Posterior cingulate gyrus (tissue), 11 donors: ENCODE results near the gene MMS19.
"Not testable (repeated sequence)": the region's sequence is repeated elsewhere in the genome, so short reads cannot be mapped to it uniquely, and the experiment has no call there.

Experiments
- DNase-seq, 10 donors: peaks; one replicate each; pipeline versions ENCODE4 v3.0.0 to v3.0.0-alpha.2; 2020 to 2021; ENCODE audit warnings: mixed read lengths in 3 of 10
- intact Hi-C: fragments of 100-400 bp; cut with DNase I; formaldehyde crosslinking; loops from one replicate; pipeline ENCODE4 v1.15.1; 2023

Gene MMS19

GRCh38 chr10:97444212-97444611 lies 54.0 kb downstream of the MMS19 start:
- no peak for DNase-seq
- intact Hi-C loops: no loop called here

GRCh38 chr10:97442277-97442676 lies 55.9 kb downstream of the MMS19 start:
- intact Hi-C loops: no loop called here
- DNase-seq: peak in 1 of 10 donors; percentile 2

GRCh38 chr10:97435211-97435610 lies 63.0 kb downstream of the MMS19 start:
- intact Hi-C loops: no loop called here
- DNase-seq: no peak

GRCh38 chr10:97434557-97434956 lies 63.7 kb downstream of the MMS19 start:
- intact Hi-C loops: no loop called here
- no peak for DNase-seq

GRCh38 chr10:97434055-97434454 lies 64.2 kb downstream of the MMS19 start:
- DNase-seq: no peak
- intact Hi-C loops: no loop called here

- intact Hi-C loops: no loop called here
- peak in 1 of 10 donors; percentile 11 for DNase-seq
Observed at GRCh38 chr10:97428572-97428981, 69.6 kb downstream of the MMS19 start.

GRCh38 chr10:97427571-97428179 lies 70.5 kb downstream of the MMS19 start:
- peak in 1 of 10 donors; percentile 52 for DNase-seq
- intact Hi-C loops: loop anchor here (2.0 kb wide), 1 partner anchor 19 kb away; the partner anchor contains the start of genes EXOSC1 and ZDHHC16

- intact Hi-C loops: loop anchor here (2.0 kb wide), 1 partner anchor 20 kb away; the partner anchor contains the start of genes EXOSC1 and ZDHHC16
- peak in 2 of 10 donors; percentile 2 to 84 for DNase-seq
Observed at GRCh38 chr10:97426776-97427570, 71.2 kb downstream of the MMS19 start.

GRCh38 chr10:97425964-97426775 lies 72.1 kb downstream of the MMS19 start, which contains the start of gene PGAM1:
Gene PGAM1, plus strand, starts transcription at chr10:97426191. Its CDS starts 117 bp downstream, at chr10:97426308.
- DNase-seq: peak; percentile 90 to 99 (median 94)
- intact Hi-C loops: loop anchor here (2.0 kb wide), 1 partner anchor 21 kb away; the partner anchor contains the start of genes EXOSC1 and ZDHHC16

GRCh38 chr10:97423757-97424098 lies 74.5 kb downstream of the MMS19 start:
- peak in 1 of 10 donors; percentile 52 for DNase-seq
- intact Hi-C loops: not testable (repeated sequence)

GRCh38 chr10:97416565-97416964 lies 81.7 kb downstream of the MMS19 start:
- intact Hi-C loops: no loop called here
- no peak for DNase-seq

- no peak for DNase-seq
- intact Hi-C loops: no loop called here
Observed at GRCh38 chr10:97412891-97413304, 85.3 kb downstream of the MMS19 start.

- DNase-seq: no peak
- intact Hi-C loops: no loop called here
Observed at GRCh38 chr10:97411406-97411805, 86.8 kb downstream of the MMS19 start.

- no peak for DNase-seq
- intact Hi-C loops: no loop called here
Observed at GRCh38 chr10:97408496-97408992, 89.7 kb downstream of the MMS19 start.
